Nasal cavity respiratory epithelium epithelial cell of viscerocranial mucosa (primary cell): Measurements from ENCODE around the gene RAB2B. TPM values are rescaled to one million over a fixed set of nuclear protein-coding genes. Genes with fewer than 3 reads are reported as not detected.

ENCODE experiments used
- total RNA-seq: library from RNA; depleted of rRNA; stranded (reverse); fragments of >200 nt; gene quantifications from 2 replicates; pipeline ENCODE4 v1.2.3, GENCODE V29; 2014

The RAB2B gene
- total RNA-seq, result 22.9 and 30.6 TPM in 2 replicates

GRCh38 chr14:21476925-21477681, at the start of gene RAB2B, which contains the start of gene TOX4:
RAB2B (minus strand) TSS chr14:21476959; CDS start chr14:21476872, 87 bp downstream.
TOX4 (plus strand) TSS chr14:21477195; CDS start chr14:21477279, 84 bp downstream.

GRCh38 chr14:21525962-21526671, 49.4 kb upstream of the RAB2B start, which contains the start of gene SALL2:
SALL2 (minus strand) TSS chr14:21526346; CDS start chr14:21526127, 219 bp downstream.

GRCh38 chr14:21510735-21511657, 34.2 kb upstream of the RAB2B start, which contains the start of gene METTL3:
METTL3 (minus strand) TSS chr14:21511340; CDS start chr14:21511223, 117 bp downstream.

GRCh38 chr14:21455912-21456667, 20.7 kb downstream of the RAB2B start, which contains the start of gene CHD8:
CHD8 (minus strand) TSS chr14:21456123; CDS start chr14:21431643, 24,480 bp downstream.

Other genes with a start within 250 kb of the RAB2B start
- gene HNRNPC, start 207.5 kb downstream of the RAB2B start, total RNA-seq, result 641 and 1,200 TPM in 2 replicates
- gene RPGRIP1, start 196.9 kb downstream of the RAB2B start, total RNA-seq, result not detected in 2 replicates
- gene SUPT16H, start 92.9 kb downstream of the RAB2B start, total RNA-seq, result 72.8 and 95.0 TPM in 2 replicates
- gene CHD8, start 20.8 kb downstream of the RAB2B start, total RNA-seq, result 47.5 and 80.7 TPM in 2 replicates
- gene TOX4, start 236 bp upstream of the RAB2B start, total RNA-seq, result 18.1 and 40.8 TPM in 2 replicates
- gene METTL3, start 34.4 kb upstream of the RAB2B start, total RNA-seq, result 34.9 and 49.2 TPM in 2 replicates
- gene SALL2, start 49.4 kb upstream of the RAB2B start, total RNA-seq, result under 0.01 and 0.71 TPM in 2 replicates
- gene OR10G3, start 103.1 kb upstream of the RAB2B start, total RNA-seq, result not detected in 2 replicates
- not detected in 2 replicates for gene OR10G2, start 158.0 kb upstream of the RAB2B start, total RNA-seq
- not detected in 2 replicates for gene OR4E2, start 176.9 kb upstream of the RAB2B start, total RNA-seq
- not detected in 2 replicates for gene OR4E1, start 196.9 kb upstream of the RAB2B start, total RNA-seq